Keratinocyte (primary cell): ENCODE results near the gene CCDC174. TPM values are rescaled to one million over a fixed set of nuclear protein-coding genes. Genes with fewer than 3 reads are reported as not detected.

Experiments used
- DNase-seq: peaks from one replicate; pipeline ENCODE4 v3.0.0-alpha.2; 2011; ENCODE audit warnings: low read depth, missing footprints, low spot score
- FAIRE-seq: peaks from 2 replicates; lab custom pipeline; 2011; peaks lifted over from hg19 to GRCh38; lab: Jason Lieb, UNC
- H2AFZ ChIP-seq: 2 replicates; pipeline ENCODE4 v1.6.0; 2012; ENCODE audit warnings: low read length, control low read depth, inconsistent platforms; ENCODE audit not compliant: control insufficient read depth
- H3K27ac ChIP-seq: 2 replicates; pipeline ENCODE4 v1.5.1; 2011; ENCODE audit warnings: low read length; ENCODE audit not compliant: control insufficient read depth, insufficient read depth
- H3K27me3 ChIP-seq: 3 replicates; pipeline ENCODE4 v1.6.0; 2011; ENCODE audit warnings: low read length; ENCODE audit not compliant: control insufficient read depth, insufficient read depth; ENCODE audit errors: extremely low read depth
- H3K36me3 ChIP-seq, 2 experiments: 2 replicates in 1 of 2; 3 replicates in 1 of 2; pipeline ENCODE4 v1.5.1; 2011; ENCODE audit warnings: low read length in 2 of 2, mild to moderate bottlenecking in 1 of 2; ENCODE audit not compliant: control insufficient read depth in 2 of 2, insufficient read depth in 2 of 2; ENCODE audit errors: extremely low read depth in 1 of 2
- H3K4me1 ChIP-seq: 3 replicates; pipeline ENCODE4 v1.5.1; 2011; ENCODE audit warnings: low read length; ENCODE audit not compliant: control insufficient read depth, insufficient read depth; ENCODE audit errors: extremely low read depth
- H3K4me2 ChIP-seq: 3 replicates; pipeline ENCODE4 v1.6.0; 2011; ENCODE audit warnings: low read depth, low read length; ENCODE audit not compliant: control insufficient read depth, insufficient read depth; ENCODE audit errors: extremely low read depth
- H3K4me3 ChIP-seq, 3 experiments: fragments of 200-600 bp in 1 of 3; sonication (generic) in 1 of 3; 2 replicates in 2 of 3; 3 replicates in 1 of 3; pipeline ENCODE4 v1.5.1; 2011 to 2016; ENCODE audit warnings: low read length in 3 of 3, mild to moderate bottlenecking in 3 of 3, control low read depth in 2 of 3, inconsistent platforms in 1 of 3, low read depth in 1 of 3, mixed read lengths in 1 of 3, mixed run types in 1 of 3, moderate library complexity in 1 of 3; ENCODE audit not compliant: control insufficient read depth in 2 of 3, insufficient read depth in 2 of 3; ENCODE audit errors: extremely low read depth in 1 of 3
- H3K79me2 ChIP-seq: 2 replicates; pipeline ENCODE4 v1.6.0; 2012; ENCODE audit warnings: low read length; ENCODE audit not compliant: control insufficient read depth, insufficient read depth
- H3K9ac ChIP-seq: 3 replicates; pipeline ENCODE4 v1.6.0; 2011; ENCODE audit warnings: low read length; ENCODE audit not compliant: control insufficient read depth, insufficient read depth; ENCODE audit errors: extremely low read depth
- H3K9me1 ChIP-seq: 3 replicates; pipeline ENCODE4 v1.6.0; 2011; ENCODE audit warnings: low read length; ENCODE audit not compliant: control insufficient read depth, insufficient read depth; ENCODE audit errors: extremely low read depth
- H3K9me3 ChIP-seq: 2 replicates; pipeline ENCODE4 v1.5.1; 2012; ENCODE audit warnings: low read depth, low read length; ENCODE audit not compliant: control insufficient read depth
- H4K20me1 ChIP-seq: 3 replicates; pipeline ENCODE4 v1.6.0; 2011; ENCODE audit warnings: low read length; ENCODE audit not compliant: control insufficient read depth, insufficient read depth; ENCODE audit errors: extremely low read depth
- EZH2 ChIP-seq: IDR thresholded peaks from one replicate; pipeline ENCODE4 v1.6.1; 2012; ENCODE audit warnings: inconsistent platforms, mild to moderate bottlenecking, low read length, moderate library complexity
- dilution Hi-C: fragments of 300-500 bp; cut with MboI; formaldehyde crosslinking; loops from one replicate; pipeline ENCODE4 v1.7.0; 2020; ENCODE audit warnings: low sequenced_read_pairs; ENCODE audit not compliant: extremely low pct_ligation_motif_present
- polyA plus RNA-seq, 5 experiments: library from polyadenylated mRNA; depleted of rRNA in 3 of 5; stranded (reverse) in 3 of 5; stranded (forward) in 1 of 5; unstranded in 1 of 5; fragments of >200 nt; gene quantifications; 1 replicate in 1 of 5; 2 replicates in 3 of 5; 3 replicates in 1 of 5; pipeline versions ENCODE4 v1.2.1 to v1.2.3, GENCODE V29; 2011 to 2012; ENCODE audit warnings: missing spikeins in 2 of 5, low read depth in 1 of 5, low replicate concordance in 1 of 5
- TF ChIP-seq, protein P1 (sequence below), 3 experiments: IDR thresholded peaks in 1 of 3; conservative IDR thresholded peaks in 1 of 3; optimal IDR thresholded peaks in 1 of 3; 2 replicates in 2 of 3; 3 replicates in 1 of 3; pipeline versions ENCODE3 to v1.5.1; 2011; ENCODE audit warnings: low read length in 3 of 3, mild to moderate bottlenecking in 3 of 3, moderate library complexity in 2 of 3, control low read depth in 1 of 3, inconsistent platforms in 1 of 3; ENCODE audit not compliant: insufficient read depth in 2 of 3; ENCODE audit errors: extremely low read depth in 1 of 3

CCDC174 gene
- polyA plus RNA-seq, 1 donor (not counting 4 experiments of a cell fraction or from before 2014, with no cell fraction given): 6.2 TPM

GRCh38 chr3:14634763-14635400 lies 16.7 kb upstream of the CCDC174 start:
- DNase-seq (no peak), FAIRE-seq (no peak)
- no peak overlapping the region for H3K4me3 ChIP-seq
- H3K9me1 ChIP-seq: no peaks in the 10 kb centered on the region
- dilution Hi-C loops: no loop called here
- TF ChIP-seq, protein P1, sequence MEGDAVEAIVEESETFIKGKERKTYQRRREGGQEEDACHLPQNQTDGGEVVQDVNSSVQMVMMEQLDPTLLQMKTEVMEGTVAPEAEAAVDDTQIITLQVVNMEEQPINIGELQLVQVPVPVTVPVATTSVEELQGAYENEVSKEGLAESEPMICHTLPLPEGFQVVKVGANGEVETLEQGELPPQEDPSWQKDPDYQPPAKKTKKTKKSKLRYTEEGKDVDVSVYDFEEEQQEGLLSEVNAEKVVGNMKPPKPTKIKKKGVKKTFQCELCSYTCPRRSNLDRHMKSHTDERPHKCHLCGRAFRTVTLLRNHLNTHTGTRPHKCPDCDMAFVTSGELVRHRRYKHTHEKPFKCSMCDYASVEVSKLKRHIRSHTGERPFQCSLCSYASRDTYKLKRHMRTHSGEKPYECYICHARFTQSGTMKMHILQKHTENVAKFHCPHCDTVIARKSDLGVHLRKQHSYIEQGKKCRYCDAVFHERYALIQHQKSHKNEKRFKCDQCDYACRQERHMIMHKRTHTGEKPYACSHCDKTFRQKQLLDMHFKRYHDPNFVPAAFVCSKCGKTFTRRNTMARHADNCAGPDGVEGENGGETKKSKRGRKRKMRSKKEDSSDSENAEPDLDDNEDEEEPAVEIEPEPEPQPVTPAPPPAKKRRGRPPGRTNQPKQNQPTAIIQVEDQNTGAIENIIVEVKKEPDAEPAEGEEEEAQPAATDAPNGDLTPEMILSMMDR (optimal IDR thresholded peaks at IDR 0.05 in 1 of 3, IDR thresholded peaks at IDR 0.05 in 1 of 3, conservative IDR thresholded peaks at IDR 0.05 in 1 of 3; ENCODE audit: extremely low read depth in 1 of 3, insufficient read depth in 2 of 3, low read length in 3 of 3): no peak
- H3K9ac ChIP-seq: no peak overlapping the region
- H3K4me1 ChIP-seq: peaks cover 14% of the 10 kb centered on the region
- peak overlapping the region; percentile 6 for H2AFZ ChIP-seq
- H3K9me3 ChIP-seq: no peaks in the 10 kb centered on the region
- no peaks in the 10 kb centered on the region for H3K36me3 ChIP-seq
- no peak overlapping the region for H3K4me2 ChIP-seq
- no peaks in the 10 kb centered on the region for H4K20me1 ChIP-seq
- H3K79me2 ChIP-seq: no peaks in the 10 kb centered on the region
- H3K27me3 ChIP-seq: no peaks in the 10 kb centered on the region
- H3K27ac ChIP-seq: peak overlapping the region; percentile 40

DNA sequence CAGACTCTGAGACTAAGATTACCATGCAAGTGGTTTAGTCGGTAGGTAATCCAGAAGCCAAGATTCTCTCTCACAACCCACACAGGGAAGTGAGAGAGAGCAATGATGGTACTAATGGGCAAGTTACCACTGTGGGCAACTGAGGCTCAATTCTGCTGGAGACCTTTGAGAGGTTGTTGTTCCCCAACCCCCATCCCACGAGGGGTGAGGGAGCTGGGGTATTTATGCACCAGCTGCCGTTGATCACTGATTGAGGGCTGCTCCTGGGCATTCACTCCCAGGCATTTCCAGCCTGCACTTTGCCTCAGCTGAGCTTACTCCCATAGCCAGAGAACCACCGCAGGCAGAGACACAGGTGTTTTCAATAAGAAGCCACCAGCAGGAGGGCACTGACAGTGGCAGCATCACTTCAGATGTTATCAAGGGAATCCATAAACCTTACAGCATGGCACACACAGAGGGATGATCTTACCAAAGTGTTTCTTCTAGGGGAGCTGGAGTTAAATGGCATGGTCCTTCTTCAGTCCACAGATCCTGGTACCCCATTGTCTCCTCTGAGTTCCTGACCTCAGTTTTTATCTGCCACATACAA lies 15.0 kb upstream of the CCDC174 start:
- Histone ChIP-seq H3K79me2 (no peaks in the 10 kb centered on the region), H4K20me1 (no peaks in the 10 kb centered on the region), H3K27me3 (no peaks in the 10 kb centered on the region), H3K9me3 (no peaks in the 10 kb centered on the region), H3K4me3 (no peak overlapping the region), H2AFZ (no peak overlapping the region), H3K36me3 (no peaks in the 10 kb centered on the region), H3K27ac (no peak overlapping the region), H3K4me2 (no peak overlapping the region), H3K9me1 (no peaks in the 10 kb centered on the region), H3K9ac (no peak overlapping the region), H3K4me1 (peaks cover 20% of the 10 kb centered on the region)
- no peak for FAIRE-seq
- DNase-seq: no peak
- no peak for TF ChIP-seq EZH2
- TF ChIP-seq, protein P1 (optimal IDR thresholded peaks at IDR 0.05 in 1 of 3, IDR thresholded peaks at IDR 0.05 in 1 of 3, conservative IDR thresholded peaks at IDR 0.05 in 1 of 3; ENCODE audit: extremely low read depth in 1 of 3, insufficient read depth in 2 of 3, low read length in 3 of 3): no peak
- dilution Hi-C loops: no loop called here
